SK-N-SH treated with all-trans-retinoic acid at 6 μM for 48 hours (cell line): Measurements from ENCODE around the gene GREB1.

Experiments
- ATAC-seq: fragments of 200-7000 bp; cut with Tn5 transposase; 3 replicates; pipeline ENCODE4 v1.9.1; 2020; ENCODE audit warnings: mild to moderate bottlenecking, moderate library complexity
- ARNTL ChIP-seq: fragments of 450-650 bp; formaldehyde crosslinking; IDR thresholded peaks from 2 replicates; pipeline ENCODE4 v1.5.0; 2020; ENCODE audit warnings: low read depth, mild to moderate bottlenecking, moderate library complexity, borderline replicate concordance
- BACH2 ChIP-seq: fragments of 250-450 bp; sonication (Bioruptor Pico); IDR thresholded peaks from 2 replicates; pipeline ENCODE4 v1.9.0; 2021; ENCODE audit warnings: mild to moderate bottlenecking, borderline replicate concordance
- CSDC2 ChIP-seq: fragments of 250-450 bp; sonication (Bioruptor Pico); IDR thresholded peaks from 2 replicates; pipeline ENCODE4 v1.5.0; 2020; ENCODE audit warnings: mild to moderate bottlenecking, moderate library complexity
- ESRRG ChIP-seq: fragments of 250-450 bp; sonication (Bioruptor Pico); IDR thresholded peaks from 2 replicates; pipeline ENCODE4 v1.6.1; 2021; ENCODE audit warnings: mild to moderate bottlenecking
- ISL1 ChIP-seq: fragments of 250-450 bp; sonication (Bioruptor Pico); IDR thresholded peaks from 2 replicates; pipeline ENCODE4 v2.1.2; 2022; ENCODE audit warnings: mild to moderate bottlenecking, moderate library complexity
- OSR1 ChIP-seq: fragments of 250-450 bp; sonication (Bioruptor Pico); IDR thresholded peaks from 2 replicates; pipeline ENCODE4 v1.8.0; 2022; ENCODE audit warnings: moderate library complexity, mild to moderate bottlenecking, inconsistent platforms
- POU6F1 ChIP-seq: fragments of 250-450 bp; sonication (Bioruptor Pico); IDR thresholded peaks from 2 replicates; pipeline ENCODE4 v1.8.0; 2021; ENCODE audit warnings: low read depth, mild to moderate bottlenecking, moderate library complexity, borderline replicate concordance
- PPARA ChIP-seq: fragments of 250-450 bp; sonication (Bioruptor Pico); IDR thresholded peaks from 2 replicates; pipeline ENCODE4 v1.5.0; 2020; ENCODE audit warnings: mild to moderate bottlenecking, borderline replicate concordance
- RARB ChIP-seq: fragments of 250-450 bp; sonication (Bioruptor Pico); IDR thresholded peaks from 2 replicates; pipeline ENCODE4 v1.8.0; 2021; ENCODE audit warnings: mild to moderate bottlenecking, moderate library complexity
- SNAI2 ChIP-seq: fragments of 250-450 bp; sonication (Bioruptor Pico); IDR thresholded peaks from 2 replicates; pipeline ENCODE4 v1.5.0; 2020; ENCODE audit warnings: mild to moderate bottlenecking, moderate library complexity
- TCF4 ChIP-seq: fragments of 250-450 bp; sonication (Bioruptor Pico); IDR thresholded peaks from 2 replicates; pipeline ENCODE4 v1.8.0; 2021; ENCODE audit warnings: mild to moderate bottlenecking, moderate library complexity, borderline replicate concordance
- TOX ChIP-seq: fragments of 250-450 bp; sonication (Bioruptor Pico); IDR thresholded peaks from 2 replicates; pipeline ENCODE4 v1.8.0; 2021; ENCODE audit warnings: mild to moderate bottlenecking, moderate library complexity, borderline replicate concordance
- ZC3H10 ChIP-seq: fragments of 250-450 bp; sonication (Bioruptor Pico); IDR thresholded peaks from 2 replicates; pipeline ENCODE4 v1.5.1; 2021; ENCODE audit warnings: mild to moderate bottlenecking, moderate library complexity
- ZFP3 ChIP-seq: fragments of 250-450 bp; sonication (Bioruptor Pico); IDR thresholded peaks from 2 replicates; pipeline ENCODE4 v1.5.0; 2020; ENCODE audit warnings: mild to moderate bottlenecking, moderate library complexity
- ZFP30 ChIP-seq: fragments of 450-650 bp; formaldehyde crosslinking; IDR thresholded peaks from 2 replicates; pipeline ENCODE4 v1.5.0; 2022; ENCODE audit warnings: mild to moderate bottlenecking, moderate library complexity
- ZNF565 ChIP-seq: fragments of 450-650 bp; formaldehyde crosslinking; conservative IDR thresholded peaks from 2 replicates; pipeline ENCODE4 v1.5.0; 2020; ENCODE audit warnings: low read depth, mild to moderate bottlenecking, moderate library complexity
- ZNF70 ChIP-seq: fragments of 450-650 bp; formaldehyde crosslinking; IDR thresholded peaks from 2 replicates; pipeline ENCODE4 v1.5.0; 2020; ENCODE audit warnings: mild to moderate bottlenecking, moderate library complexity
- ZNF8 ChIP-seq: fragments of 450-650 bp; formaldehyde crosslinking; IDR thresholded peaks from 2 replicates; pipeline ENCODE4 v1.5.0; 2020; ENCODE audit warnings: mild to moderate bottlenecking, moderate library complexity
- TF ChIP-seq, protein P1 (sequence below): fragments of 250-450 bp; sonication (Bioruptor Pico); IDR thresholded peaks from 2 replicates; pipeline ENCODE4 v1.5.1; 2021; ENCODE audit warnings: mild to moderate bottlenecking, moderate library complexity
- TF ChIP-seq, protein P2 (sequence below): fragments of 250-450 bp; sonication (Bioruptor Pico); IDR thresholded peaks from 2 replicates; pipeline ENCODE4 v1.8.0; 2020; ENCODE audit warnings: mild to moderate bottlenecking, moderate library complexity, borderline replicate concordance
- TF ChIP-seq, protein P3 (sequence below): fragments of 250-450 bp; sonication (Bioruptor Pico); IDR thresholded peaks from 2 replicates; pipeline ENCODE4 v1.5.0; 2020; ENCODE audit warnings: mild to moderate bottlenecking, moderate library complexity
- TF ChIP-seq, protein P4 (sequence below): fragments of 250-450 bp; sonication (Bioruptor Pico); IDR thresholded peaks from 2 replicates; pipeline ENCODE4 v1.5.1; 2020; ENCODE audit warnings: low read depth, mild to moderate bottlenecking, moderate library complexity

The GREB1 gene

GRCh38 chr2:11680901-11681721 lies 147.3 kb downstream of the GREB1 start:
- TF ChIP-seq BACH2 (CRISPR knock-in tag) (no peak), ZFP3 (CRISPR knock-in tag) (no peak), ZC3H10 (no peak), ZNF70 (CRISPR knock-in tag) (no peak), TCF4 (CRISPR knock-in tag) (no peak)
- TF ChIP-seq, protein P1, sequence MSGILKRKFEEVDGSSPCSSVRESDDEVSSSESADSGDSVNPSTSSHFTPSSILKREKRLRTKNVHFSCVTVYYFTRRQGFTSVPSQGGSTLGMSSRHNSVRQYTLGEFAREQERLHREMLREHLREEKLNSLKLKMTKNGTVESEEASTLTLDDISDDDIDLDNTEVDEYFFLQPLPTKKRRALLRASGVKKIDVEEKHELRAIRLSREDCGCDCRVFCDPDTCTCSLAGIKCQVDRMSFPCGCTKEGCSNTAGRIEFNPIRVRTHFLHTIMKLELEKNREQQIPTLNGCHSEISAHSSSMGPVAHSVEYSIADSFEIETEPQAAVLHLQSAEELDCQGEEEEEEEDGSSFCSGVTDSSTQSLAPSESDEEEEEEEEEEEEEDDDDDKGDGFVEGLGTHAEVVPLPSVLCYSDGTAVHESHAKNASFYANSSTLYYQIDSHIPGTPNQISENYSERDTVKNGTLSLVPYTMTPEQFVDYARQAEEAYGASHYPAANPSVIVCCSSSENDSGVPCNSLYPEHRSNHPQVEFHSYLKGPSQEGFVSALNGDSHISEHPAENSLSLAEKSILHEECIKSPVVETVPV, result no peak
- ATAC-seq, result no peak

- TF ChIP-seq ZFP30 (CRISPR knock-in tag) (no peak), TOX (no peak), POU6F1 (no peak), ZNF8 (CRISPR knock-in tag) (no peak), ESRRG (no peak), ZNF565 (CRISPR knock-in tag) (no peak), CSDC2 (CRISPR knock-in tag) (no peak), ISL1 (CRISPR knock-in tag) (no peak), ZFP3 (CRISPR knock-in tag) (no peak)
- TF ChIP-seq, protein P1, result no peak
- TF ChIP-seq, protein P2, sequence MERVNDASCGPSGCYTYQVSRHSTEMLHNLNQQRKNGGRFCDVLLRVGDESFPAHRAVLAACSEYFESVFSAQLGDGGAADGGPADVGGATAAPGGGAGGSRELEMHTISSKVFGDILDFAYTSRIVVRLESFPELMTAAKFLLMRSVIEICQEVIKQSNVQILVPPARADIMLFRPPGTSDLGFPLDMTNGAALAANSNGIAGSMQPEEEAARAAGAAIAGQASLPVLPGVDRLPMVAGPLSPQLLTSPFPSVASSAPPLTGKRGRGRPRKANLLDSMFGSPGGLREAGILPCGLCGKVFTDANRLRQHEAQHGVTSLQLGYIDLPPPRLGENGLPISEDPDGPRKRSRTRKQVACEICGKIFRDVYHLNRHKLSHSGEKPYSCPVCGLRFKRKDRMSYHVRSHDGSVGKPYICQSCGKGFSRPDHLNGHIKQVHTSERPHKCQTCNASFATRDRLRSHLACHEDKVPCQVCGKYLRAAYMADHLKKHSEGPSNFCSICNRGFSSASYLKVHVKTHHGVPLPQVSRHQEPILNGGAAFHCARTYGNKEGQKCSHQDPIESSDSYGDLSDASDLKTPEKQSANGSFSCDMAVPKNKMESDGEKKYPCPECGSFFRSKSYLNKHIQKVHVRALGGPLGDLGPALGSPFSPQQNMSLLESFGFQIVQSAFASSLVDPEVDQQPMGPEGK (CRISPR knock-in tag), result no peak
- peak; percentile 80 for ATAC-seq
Measured at GRCh38 chr2:11681722-11682589, 148.1 kb downstream of the GREB1 start.

DNA sequence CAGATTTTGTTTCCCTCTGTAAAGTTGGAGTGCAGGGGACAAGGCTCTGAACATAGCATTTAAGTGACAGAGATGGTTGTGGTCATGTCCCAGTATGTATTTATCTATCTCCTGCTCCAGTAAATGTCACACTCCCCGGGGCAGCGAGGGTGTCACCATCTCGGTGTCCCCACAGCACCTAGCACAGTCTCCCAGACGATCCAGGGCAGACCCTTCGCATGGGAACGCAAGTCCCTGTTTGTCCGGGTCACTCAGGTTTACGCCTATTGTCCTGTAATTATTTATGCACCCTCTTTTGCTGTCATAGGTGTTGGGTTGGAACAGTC lies 148.7 kb downstream of the GREB1 start:
- no peak for TF ChIP-seq ESRRG
- TF ChIP-seq RARB (CRISPR knock-in tag), result no peak
- no peak for TF ChIP-seq OSR1 (CRISPR knock-in tag)
- TF ChIP-seq ZFP3 (CRISPR knock-in tag), result no peak
- TF ChIP-seq ZC3H10, result no peak
- TF ChIP-seq, all 23 proteins: peak for 0
- no peak for ATAC-seq

DNA sequence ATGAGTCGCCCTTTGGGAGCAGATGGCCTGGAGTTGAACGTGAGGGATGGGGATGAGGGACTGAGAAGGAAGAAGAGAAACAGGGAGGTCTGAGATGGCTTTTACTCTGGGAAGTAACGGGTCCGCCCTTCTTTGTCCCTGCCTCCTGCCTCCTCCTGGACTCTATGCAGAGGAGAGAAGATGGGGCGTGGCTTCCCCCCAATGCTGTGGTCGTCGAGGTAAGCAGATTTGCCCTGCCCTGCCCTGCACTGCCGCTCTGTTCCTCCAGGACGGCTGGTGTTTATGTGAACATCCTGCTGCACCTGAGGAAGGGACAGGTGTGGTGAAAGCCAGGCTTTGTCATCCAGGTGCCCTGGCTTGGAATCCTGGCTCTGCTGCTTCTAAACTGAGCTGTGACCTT lies 149.6 kb downstream of the GREB1 start:
- no peak for ATAC-seq
- TF ChIP-seq PPARA (CRISPR knock-in tag) (no peak), ZNF565 (CRISPR knock-in tag) (no peak), ZNF8 (CRISPR knock-in tag) (no peak), ISL1 (CRISPR knock-in tag) (no peak), RARB (CRISPR knock-in tag) (no peak), ZC3H10 (no peak), ESRRG (no peak), ARNTL (no peak), ZNF70 (CRISPR knock-in tag) (no peak), SNAI2 (CRISPR knock-in tag) (no peak), TCF4 (CRISPR knock-in tag) (no peak)
- TF ChIP-seq, protein P3, sequence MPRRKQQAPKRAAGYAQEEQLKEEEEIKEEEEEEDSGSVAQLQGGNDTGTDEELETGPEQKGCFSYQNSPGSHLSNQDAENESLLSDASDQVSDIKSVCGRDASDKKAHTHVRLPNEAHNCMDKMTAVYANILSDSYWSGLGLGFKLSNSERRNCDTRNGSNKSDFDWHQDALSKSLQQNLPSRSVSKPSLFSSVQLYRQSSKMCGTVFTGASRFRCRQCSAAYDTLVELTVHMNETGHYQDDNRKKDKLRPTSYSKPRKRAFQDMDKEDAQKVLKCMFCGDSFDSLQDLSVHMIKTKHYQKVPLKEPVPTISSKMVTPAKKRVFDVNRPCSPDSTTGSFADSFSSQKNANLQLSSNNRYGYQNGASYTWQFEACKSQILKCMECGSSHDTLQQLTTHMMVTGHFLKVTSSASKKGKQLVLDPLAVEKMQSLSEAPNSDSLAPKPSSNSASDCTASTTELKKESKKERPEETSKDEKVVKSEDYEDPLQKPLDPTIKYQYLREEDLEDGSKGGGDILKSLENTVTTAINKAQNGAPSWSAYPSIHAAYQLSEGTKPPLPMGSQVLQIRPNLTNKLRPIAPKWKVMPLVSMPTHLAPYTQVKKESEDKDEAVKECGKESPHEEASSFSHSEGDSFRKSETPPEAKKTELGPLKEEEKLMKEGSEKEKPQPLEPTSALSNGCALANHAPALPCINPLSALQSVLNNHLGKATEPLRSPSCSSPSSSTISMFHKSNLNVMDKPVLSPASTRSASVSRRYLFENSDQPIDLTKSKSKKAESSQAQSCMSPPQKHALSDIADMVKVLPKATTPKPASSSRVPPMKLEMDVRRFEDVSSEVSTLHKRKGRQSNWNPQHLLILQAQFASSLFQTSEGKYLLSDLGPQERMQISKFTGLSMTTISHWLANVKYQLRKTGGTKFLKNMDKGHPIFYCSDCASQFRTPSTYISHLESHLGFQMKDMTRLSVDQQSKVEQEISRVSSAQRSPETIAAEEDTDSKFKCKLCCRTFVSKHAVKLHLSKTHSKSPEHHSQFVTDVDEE (CRISPR knock-in tag), result no peak
- TF ChIP-seq, protein P4, sequence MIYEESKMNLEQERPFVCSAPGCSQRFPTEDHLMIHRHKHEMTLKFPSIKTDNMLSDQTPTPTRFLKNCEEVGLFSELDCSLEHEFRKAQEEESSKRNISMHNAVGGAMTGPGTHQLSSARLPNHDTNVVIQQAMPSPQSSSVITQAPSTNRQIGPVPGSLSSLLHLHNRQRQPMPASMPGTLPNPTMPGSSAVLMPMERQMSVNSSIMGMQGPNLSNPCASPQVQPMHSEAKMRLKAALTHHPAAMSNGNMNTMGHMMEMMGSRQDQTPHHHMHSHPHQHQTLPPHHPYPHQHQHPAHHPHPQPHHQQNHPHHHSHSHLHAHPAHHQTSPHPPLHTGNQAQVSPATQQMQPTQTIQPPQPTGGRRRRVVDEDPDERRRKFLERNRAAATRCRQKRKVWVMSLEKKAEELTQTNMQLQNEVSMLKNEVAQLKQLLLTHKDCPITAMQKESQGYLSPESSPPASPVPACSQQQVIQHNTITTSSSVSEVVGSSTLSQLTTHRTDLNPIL, result no peak
- TF ChIP-seq, protein P1, result no peak
